ENCODE data around the gene RBM4B.

Gene RBM4B

DNA sequence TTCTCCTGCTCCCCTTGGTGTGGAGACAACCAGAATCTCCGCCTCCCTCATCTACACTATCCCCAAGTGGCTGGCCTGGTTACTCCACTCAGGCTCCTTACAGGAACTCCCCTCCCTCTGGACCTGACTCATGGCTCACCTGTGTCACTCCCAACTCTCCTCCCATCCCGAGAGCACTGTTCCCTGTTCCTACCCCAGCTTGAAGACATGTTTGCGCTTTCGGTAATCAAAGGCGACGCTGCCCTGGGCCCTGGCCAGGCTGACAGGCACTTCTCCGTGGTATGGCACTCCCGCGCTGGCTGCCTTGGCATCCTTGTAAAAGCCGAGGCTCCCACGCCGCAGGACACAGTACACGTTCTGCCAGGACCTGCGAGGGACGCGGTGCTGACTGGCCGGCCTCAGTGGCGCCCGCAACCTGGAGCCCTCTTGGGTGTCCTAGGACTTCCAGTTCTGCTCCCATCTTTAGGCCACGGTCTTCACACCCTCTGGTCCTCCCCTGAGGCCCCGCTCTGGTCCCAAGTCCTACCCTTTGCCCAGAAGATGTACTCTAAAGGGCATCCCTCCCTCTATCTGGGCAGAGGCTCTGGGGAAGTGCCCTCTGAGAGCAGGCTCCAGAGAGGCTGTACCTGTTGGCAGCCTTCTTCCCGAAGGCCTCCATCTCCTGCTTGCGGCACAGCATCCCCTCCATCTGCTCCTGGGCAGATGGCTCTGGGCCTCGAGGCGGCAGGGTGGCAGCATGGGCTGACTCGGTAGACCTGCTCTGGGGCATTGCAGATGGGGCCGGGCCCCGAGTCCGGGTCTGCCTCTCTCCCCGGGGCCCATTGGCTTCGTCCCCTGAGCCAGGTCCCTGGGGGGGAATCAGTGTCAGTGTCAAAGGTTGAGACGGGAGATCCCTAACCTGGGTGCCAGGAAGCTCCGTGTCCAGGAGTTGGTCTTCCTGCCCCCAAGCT is 9.4 kb upstream of the RBM4B start:
- DNase-seq (ENCODE audit: low read depth) = no peak

GRCh38 chr11:66686100-66686785 is 8.6 kb upstream of the RBM4B start:
- no peak for DNase-seq (ENCODE audit: low read depth)

- DNase-seq (ENCODE audit: low read depth) = no peak
Observed at GRCh38 chr11:66685276-66686099, 7.8 kb upstream of the RBM4B start.

DNA sequence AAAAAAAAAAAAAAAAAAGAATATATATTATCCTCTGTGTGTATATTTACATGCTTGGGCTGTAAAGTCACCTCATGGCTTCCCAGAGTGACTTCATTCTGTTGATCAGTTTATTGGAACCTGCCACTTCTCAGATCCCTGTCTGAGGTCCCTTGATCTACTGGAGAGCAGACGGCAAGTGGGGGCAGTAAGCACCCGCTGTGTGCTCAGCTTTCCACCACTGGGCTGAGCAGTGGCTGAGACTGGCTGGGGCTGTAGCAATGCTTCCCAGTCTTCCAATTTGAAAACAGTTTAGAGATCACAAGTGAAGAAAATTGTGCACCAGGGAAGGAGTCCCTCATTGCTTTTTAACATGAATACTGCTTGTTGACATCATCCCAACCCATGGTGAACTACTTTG is 6.9 kb upstream of the RBM4B start:
- DNase-seq (ENCODE audit: low read depth) = no peak

- no peak for DNase-seq (ENCODE audit: low read depth)
Observed at GRCh38 chr11:66683877-66684276, 6.2 kb upstream of the RBM4B start.

DNA sequence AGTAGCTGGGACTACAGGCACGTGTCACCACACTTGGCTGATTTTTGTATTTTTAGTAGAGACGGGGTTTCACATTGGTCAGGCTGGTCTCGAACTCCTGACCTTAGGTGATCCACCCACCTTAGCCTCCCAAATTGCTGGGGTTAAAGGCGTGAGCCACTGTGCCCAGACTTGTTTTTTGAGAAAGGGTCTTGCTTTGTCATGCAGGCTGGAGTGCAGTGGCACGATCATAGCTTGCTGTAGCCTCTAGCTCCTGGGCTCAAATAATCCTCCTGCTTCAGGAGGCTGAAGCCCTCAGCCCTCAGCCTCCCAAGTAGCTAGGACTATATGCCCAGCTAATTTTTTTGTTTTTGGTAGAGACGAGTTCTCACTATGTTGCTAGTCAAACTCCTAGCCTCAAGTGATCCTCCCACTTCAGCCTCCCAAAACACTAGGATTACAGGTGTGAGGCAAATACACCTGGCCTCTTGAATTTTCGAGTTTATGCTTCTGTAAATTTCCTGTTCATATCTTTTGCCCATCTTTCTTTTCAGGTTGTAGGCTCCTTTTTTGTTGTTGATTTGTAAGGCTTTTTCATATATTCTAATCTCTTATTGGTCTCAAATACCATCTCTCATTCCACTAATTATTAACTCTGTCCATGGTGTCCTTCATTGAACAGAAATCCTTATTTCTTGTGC is 3.4 kb upstream of the RBM4B start:
- no peak for DNase-seq (ENCODE audit: low read depth)

DNA sequence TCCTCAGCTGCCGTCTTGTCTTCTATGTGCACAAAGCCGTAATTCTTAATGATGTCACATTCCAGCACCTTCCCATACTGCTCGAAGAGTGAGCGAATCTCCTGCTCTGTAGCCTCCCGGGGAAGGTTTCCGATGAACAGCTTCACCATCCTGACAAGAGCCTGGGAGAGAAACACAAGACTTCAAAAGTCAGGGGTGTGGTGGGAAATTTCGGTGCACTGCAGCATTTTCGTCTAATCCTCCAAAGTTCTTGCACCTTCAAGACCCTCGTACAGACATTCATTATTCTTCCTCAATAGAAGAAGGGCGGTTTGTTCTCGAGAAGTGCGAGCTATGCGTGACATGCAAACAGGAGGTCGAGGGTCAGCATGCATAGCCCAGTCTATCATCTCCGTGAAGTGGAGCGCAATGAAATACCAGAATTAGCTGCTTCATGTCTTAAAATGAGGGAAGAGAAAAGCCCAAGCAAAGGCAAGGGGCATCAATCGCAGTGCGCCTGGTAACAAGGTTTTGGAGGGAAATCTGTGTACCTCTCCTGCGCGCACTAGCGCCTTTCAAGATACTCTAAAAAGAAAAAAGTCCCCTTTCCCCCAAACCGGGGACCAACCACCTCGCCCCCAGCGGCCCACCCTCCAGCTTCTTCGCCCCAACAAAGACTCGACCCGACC is 622 bp downstream of the RBM4B start:
- no peak for DNase-seq (ENCODE audit: low read depth)

GRCh38 chr11:66676282-66676919 is 1.3 kb downstream of the RBM4B start:
- no peak for DNase-seq (ENCODE audit: low read depth)

GRCh38 chr11:66674964-66675602 is 2.6 kb downstream of the RBM4B start:
- no peak for DNase-seq (ENCODE audit: low read depth)

DNA sequence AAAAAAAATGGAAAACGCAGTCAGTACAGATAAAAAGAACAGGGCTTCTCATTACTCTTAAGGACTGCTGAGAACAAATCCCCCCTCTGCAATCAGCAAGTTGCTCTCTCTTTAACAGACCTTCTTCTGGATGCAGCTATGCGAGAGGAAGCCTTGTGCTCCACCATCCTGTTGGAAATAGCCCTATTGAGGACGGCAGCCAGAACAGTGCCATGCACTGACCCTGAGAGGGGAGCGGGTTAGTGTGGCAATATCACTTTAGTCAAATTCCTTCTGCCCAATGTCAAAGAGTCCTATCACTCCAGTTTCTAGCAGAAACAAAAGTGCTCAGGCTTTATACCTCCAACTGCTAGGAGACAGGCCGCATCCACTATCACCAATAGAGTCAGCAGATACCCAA is 6.9 kb downstream of the RBM4B start:
- DNase-seq (ENCODE audit: low read depth) = no peak

- DNase-seq (ENCODE audit: low read depth) = no peak
Observed at GRCh38 chr11:66665369-66665768, 12.3 kb downstream of the RBM4B start.

DNA sequence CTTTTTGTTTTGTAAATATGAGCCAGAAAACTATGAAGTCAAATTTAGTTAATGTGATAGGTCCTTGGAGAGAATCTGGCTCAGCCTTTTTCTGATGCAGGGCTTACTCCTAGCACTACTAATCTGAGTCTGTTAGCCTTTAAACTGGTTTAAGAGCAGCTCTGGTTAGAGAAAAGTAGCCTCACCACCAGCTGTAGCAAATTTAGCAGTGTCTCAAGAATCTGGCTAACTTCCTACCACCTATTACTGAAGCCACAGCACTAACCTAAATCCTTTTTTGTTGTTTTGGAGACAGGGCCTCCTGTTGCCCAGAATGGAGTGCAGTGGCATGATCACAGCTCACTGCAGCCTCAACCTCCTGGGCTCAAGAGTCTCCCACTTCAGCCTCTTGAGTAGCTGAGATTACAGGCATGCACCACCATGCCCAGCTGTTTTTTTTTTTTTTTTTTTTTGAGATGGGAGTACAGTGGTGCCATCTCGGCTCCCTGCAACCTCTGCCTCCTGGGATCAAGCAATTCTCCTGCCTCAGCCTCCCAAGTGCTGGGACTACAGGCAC is 13.9 kb downstream of the RBM4B start:
- peak; percentile 41 for DNase-seq (ENCODE audit: low read depth)

DNA sequence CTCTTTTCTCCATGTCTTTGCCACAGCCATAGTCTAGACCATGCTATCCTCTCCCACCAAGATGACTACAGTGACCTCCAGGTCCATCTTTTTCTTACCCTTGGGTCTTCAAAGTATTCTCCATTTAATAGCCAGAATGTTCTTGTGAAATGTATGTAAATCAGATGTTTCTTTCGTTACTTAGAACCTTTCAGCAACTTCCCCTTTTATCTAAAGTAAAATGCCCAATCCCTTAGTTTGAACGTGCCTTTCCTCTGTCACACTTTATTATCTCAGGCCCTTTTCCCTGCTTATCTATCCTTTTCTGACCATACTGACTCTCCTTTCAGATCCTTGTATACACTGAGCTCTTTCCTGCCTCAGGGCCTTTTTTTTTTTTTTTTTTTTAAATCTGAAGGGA is 17.9 kb downstream of the RBM4B start:
- no peak for DNase-seq (ENCODE audit: low read depth)

DNA sequence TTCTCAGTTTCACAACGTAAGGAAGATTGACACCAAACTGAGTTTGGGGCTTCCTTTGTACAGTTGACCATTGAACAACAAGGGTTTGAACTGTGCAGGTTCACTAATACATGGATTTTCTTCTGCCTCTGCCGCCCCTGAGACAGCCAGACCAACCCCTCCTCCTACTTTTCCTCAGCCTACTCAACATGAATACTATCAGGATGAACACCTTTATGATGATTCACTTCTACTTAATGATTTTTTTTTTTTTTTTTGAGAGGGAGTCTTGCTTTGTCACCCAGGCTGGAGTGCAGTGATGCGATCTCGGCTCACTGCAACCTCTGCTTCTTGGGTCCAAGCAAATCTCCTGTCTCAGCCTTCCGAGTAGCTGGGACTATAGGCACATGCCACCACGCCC is 24.6 kb downstream of the RBM4B start:
- DNase-seq (ENCODE audit: low read depth) = no peak

DNA sequence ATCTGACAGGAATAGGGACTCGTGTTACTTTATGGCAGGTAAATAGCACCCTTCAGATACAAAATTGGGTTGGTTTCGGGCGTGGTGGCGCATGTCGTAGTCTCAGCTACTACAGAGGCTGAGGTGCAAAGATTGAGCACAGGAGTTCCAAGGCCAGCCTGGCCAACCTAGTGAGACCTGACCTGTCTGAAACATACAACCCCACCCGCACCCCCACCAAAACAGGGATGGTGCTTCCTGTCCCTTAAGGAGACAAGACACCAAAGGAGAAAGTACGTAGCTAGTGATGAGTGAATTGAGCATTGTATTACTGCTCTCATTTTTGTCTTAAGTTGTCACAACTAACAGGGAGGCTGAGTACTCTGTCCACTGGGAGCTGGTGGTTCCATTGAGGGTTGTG is 25.0 kb downstream of the RBM4B start:
- DNase-seq (ENCODE audit: low read depth) = no peak

DNA sequence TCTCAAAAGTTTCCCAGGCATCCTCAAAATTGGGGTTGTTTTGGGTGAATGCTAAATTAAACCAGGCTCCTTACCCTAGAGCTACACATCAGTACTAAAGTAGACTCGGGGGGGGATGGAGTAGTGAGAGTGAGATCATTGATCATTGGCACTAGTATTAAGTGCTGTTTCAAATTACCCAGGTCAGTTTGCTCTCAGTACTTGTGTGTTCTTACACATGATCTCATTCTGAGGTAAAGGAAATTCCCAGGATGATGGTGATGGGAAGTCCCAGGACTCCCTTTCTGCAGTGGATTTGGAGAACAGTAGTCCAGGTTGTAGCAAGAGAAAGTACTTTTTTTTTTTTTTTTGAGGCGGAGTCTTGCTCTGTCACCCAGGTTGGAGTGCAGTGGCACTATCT is 26.7 kb downstream of the RBM4B start:
- no peak for DNase-seq (ENCODE audit: low read depth)

DNA sequence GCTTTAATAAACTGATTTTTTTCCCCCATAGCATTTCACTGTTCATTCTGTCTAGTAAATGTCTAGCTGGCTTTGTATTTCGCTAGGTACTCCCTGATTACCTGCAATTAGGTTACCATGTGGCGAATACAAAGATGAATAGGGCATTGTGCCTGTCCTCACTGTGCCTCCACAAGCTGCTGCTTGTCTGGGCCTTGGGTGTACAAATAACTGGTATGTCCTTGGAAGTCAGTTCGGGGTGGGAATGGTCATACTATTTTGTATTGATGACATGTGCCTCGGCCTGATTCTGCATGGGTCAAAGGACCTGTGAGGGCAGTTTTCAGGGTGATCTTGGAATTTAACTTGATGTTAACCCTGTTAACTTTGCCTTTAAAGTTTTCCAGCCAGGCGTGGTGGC is 27.8 kb downstream of the RBM4B start:
- DNase-seq (ENCODE audit: low read depth) = no peak

DNA sequence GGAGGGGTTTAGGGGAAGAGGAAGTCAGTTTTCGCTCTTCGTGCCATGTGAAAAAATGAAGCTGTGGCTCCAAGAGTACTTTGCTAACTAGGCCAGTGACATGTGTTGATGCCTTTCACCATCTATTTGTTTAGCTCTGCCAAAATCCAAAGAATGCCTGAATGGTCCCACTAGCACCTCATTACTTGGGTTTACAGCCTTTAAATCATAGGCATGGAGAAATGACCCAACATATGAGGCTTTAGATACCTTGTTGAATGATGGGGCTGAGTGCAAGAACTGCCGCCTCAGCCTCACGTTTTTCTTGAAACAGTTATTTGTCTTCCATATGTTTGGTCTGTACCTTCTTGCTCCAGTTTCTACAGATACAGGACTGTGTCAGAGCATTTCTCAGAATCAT is 30.9 kb downstream of the RBM4B start:
- DNase-seq (ENCODE audit: low read depth) = no peak

- no peak for DNase-seq (ENCODE audit: low read depth)
Observed at GRCh38 chr11:66643745-66644437, 33.8 kb downstream of the RBM4B start.

- no peak for DNase-seq (ENCODE audit: low read depth)
Observed at GRCh38 chr11:66641834-66642233, 35.9 kb downstream of the RBM4B start.
